ENCODE data around the gene PCNT.

Gene PCNT

DNA sequence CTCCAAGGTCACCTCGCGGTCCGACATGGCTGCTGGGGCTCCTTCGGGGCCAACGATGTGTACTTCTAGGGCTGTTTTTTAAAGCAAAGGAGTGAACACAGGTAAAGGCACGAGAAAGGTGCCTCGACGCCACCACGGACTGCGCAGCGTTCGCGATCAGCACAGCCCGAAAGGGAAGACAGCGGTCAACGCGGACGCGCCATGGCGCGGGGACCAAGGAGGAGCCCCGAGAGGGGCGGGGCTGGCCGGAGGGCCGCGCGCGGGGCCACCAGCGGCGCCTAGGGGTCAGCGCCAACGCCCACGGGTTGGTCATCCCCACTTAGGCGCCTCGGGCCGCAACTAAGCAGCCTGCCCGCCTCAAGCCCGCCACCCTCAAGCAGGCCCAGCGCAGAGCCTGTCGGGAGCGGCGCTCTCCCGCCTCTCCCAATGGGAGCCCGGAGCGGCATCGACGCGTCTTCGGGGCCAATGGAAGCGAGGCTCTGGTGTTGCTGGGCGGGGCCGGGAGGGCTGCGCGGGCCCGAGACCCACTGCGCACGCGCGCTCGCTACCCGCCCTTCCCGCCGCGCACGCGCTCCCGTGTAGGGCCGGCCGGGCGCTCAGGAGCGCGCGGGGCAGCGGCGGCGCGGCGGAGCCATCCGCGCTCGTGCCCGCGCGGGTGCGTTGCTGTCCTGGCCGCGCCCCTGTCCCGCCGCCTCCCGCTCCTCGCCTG, 134.5 kb downstream of the PCNT start, which contains the start of gene DIP2A (continued):
- TF ChIP-seq ZNF776 (tag by site-specific recombination; IDR thresholded peaks at IDR 0.05; ENCODE audit: borderline replicate concordance), result no peak
- TF ChIP-seq GLIS1 (tag by site-specific recombination; IDR thresholded peaks at IDR 0.05), result no peak; the same call in 1 of the 2 replicates
- no peak for TF ChIP-seq MYNN (tag by site-specific recombination; IDR thresholded peaks at IDR 0.05; ENCODE audit: borderline replicate concordance)
- TF ChIP-seq, protein P1, sequence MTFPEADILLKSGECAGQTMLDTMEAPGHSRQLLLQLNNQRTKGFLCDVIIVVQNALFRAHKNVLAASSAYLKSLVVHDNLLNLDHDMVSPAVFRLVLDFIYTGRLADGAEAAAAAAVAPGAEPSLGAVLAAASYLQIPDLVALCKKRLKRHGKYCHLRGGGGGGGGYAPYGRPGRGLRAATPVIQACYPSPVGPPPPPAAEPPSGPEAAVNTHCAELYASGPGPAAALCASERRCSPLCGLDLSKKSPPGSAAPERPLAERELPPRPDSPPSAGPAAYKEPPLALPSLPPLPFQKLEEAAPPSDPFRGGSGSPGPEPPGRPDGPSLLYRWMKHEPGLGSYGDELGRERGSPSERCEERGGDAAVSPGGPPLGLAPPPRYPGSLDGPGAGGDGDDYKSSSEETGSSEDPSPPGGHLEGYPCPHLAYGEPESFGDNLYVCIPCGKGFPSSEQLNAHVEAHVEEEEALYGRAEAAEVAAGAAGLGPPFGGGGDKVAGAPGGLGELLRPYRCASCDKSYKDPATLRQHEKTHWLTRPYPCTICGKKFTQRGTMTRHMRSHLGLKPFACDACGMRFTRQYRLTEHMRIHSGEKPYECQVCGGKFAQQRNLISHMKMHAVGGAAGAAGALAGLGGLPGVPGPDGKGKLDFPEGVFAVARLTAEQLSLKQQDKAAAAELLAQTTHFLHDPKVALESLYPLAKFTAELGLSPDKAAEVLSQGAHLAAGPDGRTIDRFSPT (tag by site-specific recombination; IDR thresholded peaks at IDR 0.05), result no peak
- TF ChIP-seq ZNF521 (tag by site-specific recombination; IDR thresholded peaks at IDR 0.05), result no peak
- TF ChIP-seq ZNF350 (tag by site-specific recombination; IDR thresholded peaks at IDR 0.05), result no peak
- TF ChIP-seq, protein P2, sequence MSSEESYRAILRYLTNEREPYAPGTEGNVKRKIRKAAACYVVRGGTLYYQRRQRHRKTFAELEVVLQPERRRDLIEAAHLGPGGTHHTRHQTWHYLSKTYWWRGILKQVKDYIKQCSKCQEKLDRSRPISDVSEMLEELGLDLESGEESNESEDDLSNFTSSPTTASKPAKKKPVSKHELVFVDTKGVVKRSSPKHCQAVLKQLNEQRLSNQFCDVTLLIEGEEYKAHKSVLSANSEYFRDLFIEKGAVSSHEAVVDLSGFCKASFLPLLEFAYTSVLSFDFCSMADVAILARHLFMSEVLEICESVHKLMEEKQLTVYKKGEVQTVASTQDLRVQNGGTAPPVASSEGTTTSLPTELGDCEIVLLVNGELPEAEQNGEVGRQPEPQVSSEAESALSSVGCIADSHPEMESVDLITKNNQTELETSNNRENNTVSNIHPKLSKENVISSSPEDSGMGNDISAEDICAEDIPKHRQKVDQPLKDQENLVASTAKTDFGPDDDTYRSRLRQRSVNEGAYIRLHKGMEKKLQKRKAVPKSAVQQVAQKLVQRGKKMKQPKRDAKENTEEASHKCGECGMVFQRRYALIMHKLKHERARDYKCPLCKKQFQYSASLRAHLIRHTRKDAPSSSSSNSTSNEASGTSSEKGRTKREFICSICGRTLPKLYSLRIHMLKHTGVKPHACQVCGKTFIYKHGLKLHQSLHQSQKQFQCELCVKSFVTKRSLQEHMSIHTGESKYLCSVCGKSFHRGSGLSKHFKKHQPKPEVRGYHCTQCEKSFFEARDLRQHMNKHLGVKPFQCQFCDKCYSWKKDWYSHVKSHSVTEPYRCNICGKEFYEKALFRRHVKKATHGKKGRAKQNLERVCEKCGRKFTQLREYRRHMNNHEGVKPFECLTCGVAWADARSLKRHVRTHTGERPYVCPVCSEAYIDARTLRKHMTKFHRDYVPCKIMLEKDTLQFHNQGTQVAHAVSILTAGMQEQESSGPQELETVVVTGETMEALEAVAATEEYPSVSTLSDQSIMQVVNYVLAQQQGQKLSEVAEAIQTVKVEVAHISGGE (tag by site-specific recombination; conservative IDR thresholded peaks at IDR 0.05; ENCODE audit: low read depth), result no peak
- TF ChIP-seq ZNF214 (tag by site-specific recombination; IDR thresholded peaks at IDR 0.05; ENCODE audit: borderline replicate concordance), result no peak
- TF ChIP-seq, protein P3, sequence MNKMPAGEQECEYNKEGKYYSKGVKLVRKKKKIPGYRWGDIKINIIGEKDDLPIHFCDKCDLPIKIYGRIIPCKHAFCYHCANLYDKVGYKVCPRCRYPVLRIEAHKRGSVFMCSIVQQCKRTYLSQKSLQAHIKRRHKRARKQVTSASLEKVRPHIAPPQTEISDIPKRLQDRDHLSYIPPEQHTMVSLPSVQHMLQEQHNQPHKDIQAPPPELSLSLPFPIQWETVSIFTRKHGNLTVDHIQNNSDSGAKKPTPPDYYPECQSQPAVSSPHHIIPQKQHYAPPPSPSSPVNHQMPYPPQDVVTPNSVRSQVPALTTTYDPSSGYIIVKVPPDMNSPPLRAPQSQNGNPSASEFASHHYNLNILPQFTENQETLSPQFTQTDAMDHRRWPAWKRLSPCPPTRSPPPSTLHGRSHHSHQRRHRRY (tag by site-specific recombination; IDR thresholded peaks at IDR 0.05), result no peak
- no peak for TF ChIP-seq ZNF174 (tag by site-specific recombination; IDR thresholded peaks at IDR 0.05)
- peak; percentile 37; the same call in 1 of the 2 replicates for TF ChIP-seq ZNF596 (tag by site-specific recombination; IDR thresholded peaks at IDR 0.05)
- TF ChIP-seq ZIC2 (tag by site-specific recombination; IDR thresholded peaks at IDR 0.05), result peak; percentile 22
- peak; percentile 47; the same call in 1 of the 2 replicates for TF ChIP-seq ZNF2 (tag by site-specific recombination; IDR thresholded peaks at IDR 0.05)
- TF ChIP-seq ZNF629 (tag by site-specific recombination; IDR thresholded peaks at IDR 0.05), result peak; percentile 44
- TF ChIP-seq SCRT2 (tag by site-specific recombination; IDR thresholded peaks at IDR 0.05), result no peak
- no peak for TF ChIP-seq HOXA7 (CRISPR knock-in tag; IDR thresholded peaks at IDR 0.05; ENCODE audit: borderline replicate concordance)
- no peak for TF ChIP-seq SALL2 (tag by site-specific recombination; IDR thresholded peaks at IDR 0.05; ENCODE audit: borderline replicate concordance)
- no peak for TF ChIP-seq ZNF768 (tag by site-specific recombination; IDR thresholded peaks at IDR 0.05)
- peak; percentile 49; the same call in 1 of the 2 replicates for TF ChIP-seq KLF16 (tag by site-specific recombination; IDR thresholded peaks at IDR 0.05)
- TF ChIP-seq, protein P4, sequence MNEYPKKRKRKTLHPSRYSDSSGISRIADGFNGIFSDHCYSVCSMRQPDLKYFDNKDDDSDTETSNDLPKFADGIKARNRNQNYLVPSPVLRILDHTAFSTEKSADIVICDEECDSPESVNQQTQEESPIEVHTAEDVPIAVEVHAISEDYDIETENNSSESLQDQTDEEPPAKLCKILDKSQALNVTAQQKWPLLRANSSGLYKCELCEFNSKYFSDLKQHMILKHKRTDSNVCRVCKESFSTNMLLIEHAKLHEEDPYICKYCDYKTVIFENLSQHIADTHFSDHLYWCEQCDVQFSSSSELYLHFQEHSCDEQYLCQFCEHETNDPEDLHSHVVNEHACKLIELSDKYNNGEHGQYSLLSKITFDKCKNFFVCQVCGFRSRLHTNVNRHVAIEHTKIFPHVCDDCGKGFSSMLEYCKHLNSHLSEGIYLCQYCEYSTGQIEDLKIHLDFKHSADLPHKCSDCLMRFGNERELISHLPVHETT (tag by site-specific recombination; IDR thresholded peaks at IDR 0.05), result no peak
- TF ChIP-seq ZFP37 (tag by site-specific recombination; IDR thresholded peaks at IDR 0.05), result 0 out of 2 replicates have a peak, but pooled peaks have one; percentile 58
- TF ChIP-seq ZXDB (tag by site-specific recombination; IDR thresholded peaks at IDR 0.05), result peak; percentile 66
- TF ChIP-seq ZNF610 (tag by site-specific recombination; IDR thresholded peaks at IDR 0.05; ENCODE audit: borderline replicate concordance), result no peak; the same call in 1 of the 2 replicates
- no peak for TF ChIP-seq ZNF112 (tag by site-specific recombination; IDR thresholded peaks at IDR 0.05)
- no peak for TF ChIP-seq MEIS1 (CRISPR knock-in tag; IDR thresholded peaks at IDR 0.05; ENCODE audit: borderline replicate concordance)
- TF ChIP-seq RBAK (tag by site-specific recombination; IDR thresholded peaks at IDR 0.05), result no peak
- TF ChIP-seq, protein P5, sequence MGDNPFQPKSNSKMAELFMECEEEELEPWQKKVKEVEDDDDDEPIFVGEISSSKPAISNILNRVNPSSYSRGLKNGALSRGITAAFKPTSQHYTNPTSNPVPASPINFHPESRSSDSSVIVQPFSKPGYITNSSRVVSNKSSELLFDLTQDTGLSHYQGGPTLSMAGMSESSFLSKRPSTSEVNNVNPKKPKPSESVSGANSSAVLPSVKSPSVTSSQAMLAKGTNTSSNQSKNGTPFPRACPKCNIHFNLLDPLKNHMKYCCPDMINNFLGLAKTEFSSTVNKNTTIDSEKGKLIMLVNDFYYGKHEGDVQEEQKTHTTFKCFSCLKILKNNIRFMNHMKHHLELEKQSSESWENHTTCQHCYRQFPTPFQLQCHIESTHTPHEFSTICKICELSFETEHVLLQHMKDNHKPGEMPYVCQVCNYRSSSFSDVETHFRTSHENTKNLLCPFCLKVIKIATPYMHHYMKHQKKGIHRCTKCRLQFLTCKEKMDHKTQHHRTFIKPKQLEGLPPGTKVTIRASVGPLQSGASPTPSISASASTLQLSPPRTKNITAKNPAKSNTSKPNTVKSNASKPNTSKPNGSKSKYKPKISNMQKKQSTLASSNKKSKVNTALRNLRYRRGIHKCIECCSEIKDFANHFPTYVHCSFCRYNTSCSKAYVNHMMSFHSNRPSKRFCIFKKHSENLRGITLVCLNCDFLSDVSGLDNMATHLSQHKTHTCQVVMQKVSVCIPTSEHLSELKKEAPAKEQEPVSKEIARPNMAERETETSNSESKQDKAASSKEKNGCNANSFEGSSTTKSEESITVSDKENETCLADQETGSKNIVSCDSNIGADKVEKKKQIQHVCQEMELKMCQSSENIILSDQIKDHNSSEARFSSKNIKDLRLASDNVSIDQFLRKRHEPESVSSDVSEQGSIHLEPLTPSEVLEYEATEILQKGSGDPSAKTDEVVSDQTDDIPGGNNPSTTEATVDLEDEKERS (tag by site-specific recombination; IDR thresholded peaks at IDR 0.05), result no peak
- no peak for TF ChIP-seq ZFP41 (tag by site-specific recombination; IDR thresholded peaks at IDR 0.05; ENCODE audit: borderline replicate concordance)
- TF ChIP-seq ZNF10 (tag by site-specific recombination; IDR thresholded peaks at IDR 0.05), result peak; percentile 56; the same call in 1 of the 2 replicates

All from HEK293 (cell line).